ENCODE measurements around the gene TMEM238. TPM values are rescaled to one million over a fixed set of nuclear protein-coding genes. Genes with fewer than 3 reads are reported as not detected.
"Not testable (repeated sequence)": the region's sequence is repeated elsewhere in the genome, so short reads cannot be mapped to it uniquely, and the experiment has no call there.

Gene TMEM238
- total and polyA plus RNA-seq, 4 donors = 0.08 to 0.54 (median 0.47) TPM

DNA sequence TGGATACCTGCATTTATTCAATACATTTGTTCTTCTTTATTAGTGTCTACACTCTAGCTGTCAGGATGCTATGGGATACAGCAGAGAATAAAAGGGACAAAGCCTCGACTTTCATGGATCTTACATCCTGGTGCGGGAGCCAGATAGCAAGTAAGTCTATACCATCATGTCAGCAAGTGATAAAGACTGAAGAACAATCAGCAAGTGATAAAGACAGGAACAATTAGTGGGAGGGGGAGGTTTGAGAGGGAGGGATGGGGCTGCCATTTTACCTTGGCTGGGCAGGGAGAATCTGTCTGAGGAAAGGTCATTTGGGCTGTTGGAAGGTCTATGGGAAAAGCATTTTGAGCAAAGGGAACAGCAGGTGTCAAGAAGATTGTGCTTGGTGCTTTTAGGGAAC lies 26.1 kb upstream of the TMEM238 start:
- Histone ChIP-seq H3K4me3 (ENCODE audit: low read depth in 1 of 3, low read length in 3 of 3) (no peak overlapping the region), H3K9ac (ENCODE audit: low read depth in 1 of 2, low read length in 2 of 2) (no peak overlapping the region), H3K4me1 (ENCODE audit: control insufficient read depth in 4 of 4, insufficient read depth in 4 of 4, low read length in 3 of 4) (peaks cover 0 to 4% (median 2%) of the 10 kb centered on the region in 4 donors), H3K27me3 (ENCODE audit: control insufficient read depth in 4 of 4, insufficient read depth in 4 of 4, low read length in 3 of 4) (no peaks in the 10 kb centered on the region), H3K9me3 (ENCODE audit: control insufficient read depth in 4 of 4, low read length in 3 of 4) (no peaks in the 10 kb centered on the region), H3K27ac (ENCODE audit: low read depth in 1 of 2, low read length in 2 of 2) (no peak overlapping the region), H3K36me3 (ENCODE audit: control insufficient read depth in 4 of 4, insufficient read depth in 3 of 4, low read depth in 1 of 4, low read length in 3 of 4) (peaks cover 0 to 2% (median 0%) of the 10 kb centered on the region in 4 donors)
- no peak for TF ChIP-seq FOXA2 (IDR thresholded peaks at IDR 0.05)
- TF ChIP-seq HNF4A (conservative IDR thresholded peaks at IDR 0.05) = no peak
- TF ChIP-seq, protein P1, sequence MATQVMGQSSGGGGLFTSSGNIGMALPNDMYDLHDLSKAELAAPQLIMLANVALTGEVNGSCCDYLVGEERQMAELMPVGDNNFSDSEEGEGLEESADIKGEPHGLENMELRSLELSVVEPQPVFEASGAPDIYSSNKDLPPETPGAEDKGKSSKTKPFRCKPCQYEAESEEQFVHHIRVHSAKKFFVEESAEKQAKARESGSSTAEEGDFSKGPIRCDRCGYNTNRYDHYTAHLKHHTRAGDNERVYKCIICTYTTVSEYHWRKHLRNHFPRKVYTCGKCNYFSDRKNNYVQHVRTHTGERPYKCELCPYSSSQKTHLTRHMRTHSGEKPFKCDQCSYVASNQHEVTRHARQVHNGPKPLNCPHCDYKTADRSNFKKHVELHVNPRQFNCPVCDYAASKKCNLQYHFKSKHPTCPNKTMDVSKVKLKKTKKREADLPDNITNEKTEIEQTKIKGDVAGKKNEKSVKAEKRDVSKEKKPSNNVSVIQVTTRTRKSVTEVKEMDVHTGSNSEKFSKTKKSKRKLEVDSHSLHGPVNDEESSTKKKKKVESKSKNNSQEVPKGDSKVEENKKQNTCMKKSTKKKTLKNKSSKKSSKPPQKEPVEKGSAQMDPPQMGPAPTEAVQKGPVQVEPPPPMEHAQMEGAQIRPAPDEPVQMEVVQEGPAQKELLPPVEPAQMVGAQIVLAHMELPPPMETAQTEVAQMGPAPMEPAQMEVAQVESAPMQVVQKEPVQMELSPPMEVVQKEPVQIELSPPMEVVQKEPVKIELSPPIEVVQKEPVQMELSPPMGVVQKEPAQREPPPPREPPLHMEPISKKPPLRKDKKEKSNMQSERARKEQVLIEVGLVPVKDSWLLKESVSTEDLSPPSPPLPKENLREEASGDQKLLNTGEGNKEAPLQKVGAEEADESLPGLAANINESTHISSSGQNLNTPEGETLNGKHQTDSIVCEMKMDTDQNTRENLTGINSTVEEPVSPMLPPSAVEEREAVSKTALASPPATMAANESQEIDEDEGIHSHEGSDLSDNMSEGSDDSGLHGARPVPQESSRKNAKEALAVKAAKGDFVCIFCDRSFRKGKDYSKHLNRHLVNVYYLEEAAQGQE (IDR thresholded peaks at IDR 0.05) = no peak
- no peak for TF ChIP-seq HNF4G (IDR thresholded peaks at IDR 0.05)
- no peak for TF ChIP-seq RAD21 (IDR thresholded peaks at IDR 0.05)
- no peak for TF ChIP-seq EGR1 (IDR thresholded peaks at IDR 0.05; ENCODE audit: low read depth in 2 of 2)
- no peak for TF ChIP-seq YY1 (IDR thresholded peaks at IDR 0.05)
- TF ChIP-seq, protein P2, sequence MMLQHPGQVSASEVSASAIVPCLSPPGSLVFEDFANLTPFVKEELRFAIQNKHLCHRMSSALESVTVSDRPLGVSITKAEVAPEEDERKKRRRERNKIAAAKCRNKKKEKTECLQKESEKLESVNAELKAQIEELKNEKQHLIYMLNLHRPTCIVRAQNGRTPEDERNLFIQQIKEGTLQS (IDR thresholded peaks at IDR 0.05) = no peak
- no peak for TF ChIP-seq TAF1 (conservative IDR thresholded peaks at IDR 0.05)
- TF ChIP-seq GABPA (IDR thresholded peaks at IDR 0.05 in 1 of 2, conservative IDR thresholded peaks at IDR 0.05 in 1 of 2) = no peak
- TF ChIP-seq SP1 (IDR thresholded peaks at IDR 0.05) = no peak
- TF ChIP-seq RXRA (IDR thresholded peaks at IDR 0.05) = no peak
- 89% methylated on average over 2 of the region's 2 CpGs for WGBS
- DNase-seq (ENCODE audit: low spot score) = no peak

DNA sequence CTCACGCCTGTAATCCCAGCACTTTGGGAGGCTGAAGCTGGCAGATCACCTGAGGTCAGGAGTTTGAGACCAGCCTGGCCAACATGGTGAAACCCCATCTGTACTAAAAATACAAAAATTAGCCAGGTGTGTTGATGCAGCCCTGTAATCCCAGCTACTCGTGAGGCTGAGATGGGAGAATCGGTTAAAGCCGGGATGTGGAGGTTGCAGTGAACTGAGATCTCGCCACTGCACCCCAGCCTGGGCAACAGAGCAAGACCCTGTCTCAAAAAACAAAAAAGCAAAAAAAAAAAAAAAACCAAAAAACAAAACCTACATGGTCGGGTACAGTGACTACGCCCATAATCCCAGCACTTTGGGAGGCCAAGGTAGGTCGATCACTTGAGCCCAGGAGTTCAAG lies 25.1 kb upstream of the TMEM238 start:
- H3K27ac ChIP-seq (ENCODE audit: low read depth in 1 of 2, low read length in 2 of 2); H3K9me3 ChIP-seq (ENCODE audit: control insufficient read depth in 4 of 4, low read length in 3 of 4); DNase-seq (ENCODE audit: low spot score); H3K4me1 ChIP-seq (ENCODE audit: control insufficient read depth in 4 of 4, insufficient read depth in 4 of 4, low read length in 3 of 4); H3K4me3 ChIP-seq (ENCODE audit: low read depth in 1 of 3, low read length in 3 of 3); H3K9ac ChIP-seq (ENCODE audit: low read depth in 1 of 2, low read length in 2 of 2); H3K27me3 ChIP-seq (ENCODE audit: control insufficient read depth in 4 of 4, insufficient read depth in 4 of 4, low read length in 3 of 4); H3K36me3 ChIP-seq (ENCODE audit: control insufficient read depth in 4 of 4, insufficient read depth in 3 of 4, low read depth in 1 of 4, low read length in 3 of 4): not testable (repeated sequence)
- 96% methylated on average over 8 of the region's 8 CpGs for WGBS

DNA sequence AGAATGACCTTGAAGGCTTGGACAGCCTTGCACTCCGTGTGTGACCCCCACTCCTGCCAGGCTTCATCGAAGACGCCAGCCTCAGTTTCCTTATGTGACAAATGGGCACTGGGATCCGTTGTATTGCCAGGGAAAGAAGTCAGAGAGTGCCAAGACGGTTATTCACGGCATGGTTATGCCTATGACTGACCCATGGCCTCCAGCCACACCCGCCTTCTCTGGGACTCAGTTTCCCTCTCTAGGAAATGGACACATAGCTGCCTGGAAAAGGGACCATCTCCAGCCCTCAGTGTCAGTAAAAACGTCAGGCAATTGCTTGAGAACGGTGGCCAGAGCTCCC lies 24.4 kb upstream of the TMEM238 start:
- Histone ChIP-seq H3K9me3 (ENCODE audit: control insufficient read depth in 4 of 4, low read length in 3 of 4) (no peaks in the 10 kb centered on the region), H3K27ac (ENCODE audit: low read depth in 1 of 2, low read length in 2 of 2) (peak overlapping the region; percentile 62 to 96), H3K27me3 (ENCODE audit: control insufficient read depth in 4 of 4, insufficient read depth in 4 of 4, low read length in 3 of 4) (no peaks in the 10 kb centered on the region), H3K9ac (ENCODE audit: low read depth in 1 of 2, low read length in 2 of 2) (no peak overlapping the region), H3K4me3 (ENCODE audit: low read depth in 1 of 3, low read length in 3 of 3) (peak overlapping the region; percentile 2 to 49 (median 24)), H3K36me3 (ENCODE audit: control insufficient read depth in 4 of 4, insufficient read depth in 3 of 4, low read depth in 1 of 4, low read length in 3 of 4) (peaks cover 0 to 4% (median 2%) of the 10 kb centered on the region in 4 donors), H3K4me1 (ENCODE audit: control insufficient read depth in 4 of 4, insufficient read depth in 4 of 4, low read length in 3 of 4) (peaks cover 0 to 4% (median 2%) of the 10 kb centered on the region in 4 donors)
- WGBS = 69% methylated on average over 9 of the region's 9 CpGs
- DNase-seq (ENCODE audit: low spot score) = no peak
- no peak for TF ChIP-seq YY1 (IDR thresholded peaks at IDR 0.05)
- peak in 1 of 2 donors; percentile 3 for TF ChIP-seq RXRA (IDR thresholded peaks at IDR 0.05)
